H1 (cell line): Measurements from ENCODE around the gene HLA-DPA1. TPM values are rescaled to one million over a fixed set of nuclear protein-coding genes. Genes with fewer than 3 reads are reported as not detected.

Source experiments
- ASH2L ChIP-seq: fragments of 200-600, 300-600 bp; sonication (generic); IDR thresholded peaks from one replicate; pipeline ENCODE4 v1.7.1; 2017; ENCODE audit warnings: low read length
- CHD1 ChIP-seq: IDR thresholded peaks from 2 replicates; pipeline ENCODE4 v1.6.1; 2012; ENCODE audit warnings: low read depth, low read length, improper control_type of control experiment
- EGR1 ChIP-seq: IDR thresholded peaks from 2 replicates; pipeline ENCODE4 v1.6.1; 2011; ENCODE audit warnings: low read depth, low read length, borderline replicate concordance
- GTF2F1 ChIP-seq: IDR thresholded peaks from 2 replicates; pipeline ENCODE4 v1.6.1; 2012; ENCODE audit warnings: low read depth, low read length, improper control_type of control experiment, borderline replicate concordance
- HDAC2 ChIP-seq, 2 experiments: fragments of 300-600 bp in 1 of 2; sonication (generic) in 1 of 2; IDR thresholded peaks; 2 replicates each; pipeline ENCODE4 v1.6.1; 2011 to 2012; ENCODE audit warnings: low read depth in 2 of 2, low read length in 2 of 2, mild to moderate bottlenecking in 2 of 2, moderate library complexity in 2 of 2, borderline replicate concordance in 1 of 2, inconsistent platforms in 1 of 2
- JUND ChIP-seq: IDR thresholded peaks from 2 replicates; pipeline ENCODE4 v1.6.1; 2011; ENCODE audit warnings: mild to moderate bottlenecking, improper control_type of control experiment, low read length
- KDM5A ChIP-seq: fragments of 200-600 bp; IDR thresholded peaks from 2 replicates; pipeline ENCODE4 v1.7.1; 2012; ENCODE audit warnings: mild to moderate bottlenecking, low read length, inconsistent platforms, mixed read lengths
- POLR2A ChIP-seq, 2 experiments: IDR thresholded peaks; 1 replicate in 1 of 2; 2 replicates in 1 of 2; pipeline ENCODE4 v1.6.1; 2011; ENCODE audit warnings: low read depth in 2 of 2, low read length in 2 of 2, mild to moderate bottlenecking in 2 of 2; ENCODE audit errors: control extremely low read depth in 1 of 2
- POLR2AphosphoS5 ChIP-seq: IDR thresholded peaks from 2 replicates; pipeline ENCODE4 v1.6.1; 2011; ENCODE audit warnings: low read depth, low read length
- RAD21 ChIP-seq, 2 experiments: IDR thresholded peaks in 1 of 2; conservative IDR thresholded peaks in 1 of 2; 2 replicates each; pipeline ENCODE4 v1.6.1; 2011; ENCODE audit warnings: low read depth in 2 of 2, low read length in 2 of 2, improper control_type of control experiment in 1 of 2, inconsistent platforms in 1 of 2, mild to moderate bottlenecking in 1 of 2, moderate library complexity in 1 of 2
- RFX5 ChIP-seq: IDR thresholded peaks from 2 replicates; pipeline ENCODE4 v1.6.1; 2011; ENCODE audit warnings: low read depth, low read length, improper control_type of control experiment, borderline replicate concordance
- RNF2 ChIP-seq: fragments of 200-900, 300-1000 bp; sonication (generic); IDR thresholded peaks from 2 replicates; pipeline ENCODE4 v1.7.1; 2016; ENCODE audit warnings: borderline replicate concordance, low read depth, mild to moderate bottlenecking, antibody characterized with exemption, low read length; ENCODE audit not compliant: poor library complexity, severe bottlenecking; ENCODE audit errors: missing control alignments
- SAP30 ChIP-seq: fragments of 300-600 bp; sonication (generic); IDR thresholded peaks from 2 replicates; pipeline ENCODE4 v1.7.1; 2012; ENCODE audit warnings: low read length, moderate library complexity, mild to moderate bottlenecking, inconsistent platforms; ENCODE audit not compliant: insufficient read depth, insufficient replicate concordance
- SIX5 ChIP-seq: IDR thresholded peaks from 2 replicates; pipeline ENCODE4 v1.6.1; 2011; ENCODE audit warnings: mild to moderate bottlenecking, low read depth, low read length
- SP1 ChIP-seq: IDR thresholded peaks from 2 replicates; pipeline ENCODE4 v1.6.1; 2011; ENCODE audit warnings: low read depth, low read length
- SUZ12 ChIP-seq: fragments of 200-600 bp; sonication (generic); IDR thresholded peaks from 2 replicates; pipeline ENCODE4 v1.6.1; 2012; ENCODE audit warnings: mild to moderate bottlenecking, inconsistent platforms, low read length, moderate library complexity, mixed read lengths
- TAF1 ChIP-seq: IDR thresholded peaks from 2 replicates; pipeline ENCODE4 v1.6.1; 2011; ENCODE audit warnings: mild to moderate bottlenecking, low read depth, low read length
- TEAD4 ChIP-seq: IDR thresholded peaks from 2 replicates; pipeline ENCODE4 v1.6.1; 2012; ENCODE audit warnings: low read depth, low read length, inconsistent platforms, mixed read lengths
- polyA plus RNA-seq, 7 experiments: library from polyadenylated mRNA; depleted of rRNA in 3 of 7; stranded (reverse) in 5 of 7; unstranded in 2 of 7; fragments of >200 nt in 5 of 7; fragments of 200-250 nt in 2 of 7; gene quantifications; 1 replicate in 5 of 7; 2 replicates in 1 of 7; 4 replicates in 1 of 7; pipeline versions ENCODE4 v1.2.1 to v1.2.3, GENCODE V29; 2011 to 2013; ENCODE audit warnings: missing spikeins in 2 of 7, mixed read lengths in 2 of 7
- total RNA-seq: library from RNA; stranded (reverse); fragmentation: NEBNext Ultra II Directional; extraction: Animal tissue kit (Norgen Biotek cat#: 25700); gene quantifications from 2 replicates; pipeline ENCODE4 v1.2.1, GENCODE V29; 2021
- TF ChIP-seq, protein P1 (sequence below), 3 experiments: IDR thresholded peaks; 1 replicate in 2 of 3; 2 replicates in 1 of 3; pipeline versions ENCODE4 v1.5.1 to v1.6.1; 2011; ENCODE audit warnings: low read length in 3 of 3, mild to moderate bottlenecking in 3 of 3, inconsistent platforms in 2 of 3, low read depth in 1 of 3, moderate library complexity in 1 of 3; ENCODE audit not compliant: insufficient read depth in 1 of 3; ENCODE audit errors: control extremely low read depth in 1 of 3
- TF ChIP-seq, protein P2 (sequence below): IDR thresholded peaks from 2 replicates; pipeline ENCODE4 v1.6.1; 2012; ENCODE audit warnings: inconsistent platforms

Gene HLA-DPA1
- total and polyA plus RNA-seq, 2 of the 8 experiments (the other 6 are each of a cell fraction or from before 2014, with no cell fraction given): 6.2 to 13.1 TPM

- TF ChIP-seq RNF2 (no peak), RAD21 (IDR thresholded peaks at IDR 0.05 in 1 of 2, conservative IDR thresholded peaks at IDR 0.05 in 1 of 2; ENCODE audit: low read depth in 2 of 2, low read length in 2 of 2) (no peak), KDM5A (no peak), POLR2A (IDR thresholded peaks at IDR 0.05; ENCODE audit: control extremely low read depth in 1 of 2, low read depth in 2 of 2, low read length in 2 of 2) (0 out of 3 replicates have a peak, but pooled peaks of 1 of the 2 experiments have one; percentile 26), TAF1 (0 out of 2 replicates have a peak, but pooled peaks have one; percentile 9), GTF2F1 (no peak), CHD1 (no peak), EGR1 (no peak), SAP30 (no peak), SUZ12 (no peak), JUND (no peak), HDAC2 (IDR thresholded peaks at IDR 0.05; ENCODE audit: borderline replicate concordance in 1 of 2, low read depth in 2 of 2, low read length in 2 of 2) (peak; percentile 6 to 28; a peak in 1 of 4 replicates), SIX5 (no peak), RFX5 (no peak), POLR2AphosphoS5 (no peak; the same call in 1 of the 2 replicates), ASH2L (peak; percentile 65), SP1 (no peak), TEAD4 (0 out of 2 replicates have a peak, but pooled peaks have one; percentile 61)
- TF ChIP-seq, protein P1, sequence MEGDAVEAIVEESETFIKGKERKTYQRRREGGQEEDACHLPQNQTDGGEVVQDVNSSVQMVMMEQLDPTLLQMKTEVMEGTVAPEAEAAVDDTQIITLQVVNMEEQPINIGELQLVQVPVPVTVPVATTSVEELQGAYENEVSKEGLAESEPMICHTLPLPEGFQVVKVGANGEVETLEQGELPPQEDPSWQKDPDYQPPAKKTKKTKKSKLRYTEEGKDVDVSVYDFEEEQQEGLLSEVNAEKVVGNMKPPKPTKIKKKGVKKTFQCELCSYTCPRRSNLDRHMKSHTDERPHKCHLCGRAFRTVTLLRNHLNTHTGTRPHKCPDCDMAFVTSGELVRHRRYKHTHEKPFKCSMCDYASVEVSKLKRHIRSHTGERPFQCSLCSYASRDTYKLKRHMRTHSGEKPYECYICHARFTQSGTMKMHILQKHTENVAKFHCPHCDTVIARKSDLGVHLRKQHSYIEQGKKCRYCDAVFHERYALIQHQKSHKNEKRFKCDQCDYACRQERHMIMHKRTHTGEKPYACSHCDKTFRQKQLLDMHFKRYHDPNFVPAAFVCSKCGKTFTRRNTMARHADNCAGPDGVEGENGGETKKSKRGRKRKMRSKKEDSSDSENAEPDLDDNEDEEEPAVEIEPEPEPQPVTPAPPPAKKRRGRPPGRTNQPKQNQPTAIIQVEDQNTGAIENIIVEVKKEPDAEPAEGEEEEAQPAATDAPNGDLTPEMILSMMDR (IDR thresholded peaks at IDR 0.05; ENCODE audit: control extremely low read depth in 1 of 3, insufficient read depth in 1 of 3, low read depth in 1 of 3, low read length in 3 of 3): no peak
- TF ChIP-seq, protein P2, sequence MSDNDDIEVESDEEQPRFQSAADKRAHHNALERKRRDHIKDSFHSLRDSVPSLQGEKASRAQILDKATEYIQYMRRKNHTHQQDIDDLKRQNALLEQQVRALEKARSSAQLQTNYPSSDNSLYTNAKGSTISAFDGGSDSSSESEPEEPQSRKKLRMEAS: no peak
Observed at GRCh38 chr6:33080127-33081089, 7.0 kb upstream of the HLA-DPA1 start (continued).
